ENCODE results near the gene PRELID2. TPM values are rescaled to one million over a fixed set of nuclear protein-coding genes. Genes with fewer than 3 reads are reported as not detected.
"Not testable (repeated sequence)": the region's sequence is repeated elsewhere in the genome, so short reads cannot be mapped to it uniquely, and the experiment has no call there.

The PRELID2 gene
- total RNA-seq, 2 donors from 2014 or later: 13.9 to 37.6 TPM

- DNase-seq (ENCODE audit: low spot score): no peak
- no peak for TF ChIP-seq CTCF (IDR thresholded peaks at IDR 0.05)
- Histone ChIP-seq H3K4me1 (no peaks in the 10 kb centered on the region), H3K9me3 (no peaks in the 10 kb centered on the region), H3K36me3 (no peaks in the 10 kb centered on the region), H3K27me3 (no peaks in the 10 kb centered on the region), H3K27ac (no peak overlapping the region), H3K4me3 (no peak overlapping the region)
These were observed 32.7 kb upstream of the PRELID2 start for GRCh38 chr5:145867806-145868205.

GRCh38 chr5:145864432-145864831 lies 29.3 kb upstream of the PRELID2 start:
- not testable (repeated sequence) for H3K27me3 ChIP-seq; H3K36me3 ChIP-seq; H3K4me1 ChIP-seq; DNase-seq (ENCODE audit: low spot score); H3K27ac ChIP-seq; H3K4me3 ChIP-seq; H3K9me3 ChIP-seq

GRCh38 chr5:145863003-145863402 lies 27.9 kb upstream of the PRELID2 start:
- Histone ChIP-seq H3K4me1 (peaks cover 0 to 10% of the 10 kb centered on the region in 2 donors), H3K4me3 (no peak overlapping the region), H3K27ac (no peak overlapping the region), H3K9me3 (no peaks in the 10 kb centered on the region), H3K27me3 (no peaks in the 10 kb centered on the region), H3K36me3 (no peaks in the 10 kb centered on the region)
- TF ChIP-seq CTCF (IDR thresholded peaks at IDR 0.05): no peak
- no peak for DNase-seq (ENCODE audit: low spot score)

GRCh38 chr5:145859897-145860296 lies 24.8 kb upstream of the PRELID2 start:
- peak overlapping the region in 1 of 2 donors; percentile 79 for H3K27ac ChIP-seq
- no peak for TF ChIP-seq CTCF (IDR thresholded peaks at IDR 0.05)
- DNase-seq (ENCODE audit: low spot score): no peak
- no peaks in the 10 kb centered on the region for H3K36me3 ChIP-seq
- no peaks in the 10 kb centered on the region for H3K27me3 ChIP-seq
- H3K9me3 ChIP-seq: no peaks in the 10 kb centered on the region
- H3K4me1 ChIP-seq: peaks cover 0 to 26% of the 10 kb centered on the region in 2 donors
- H3K4me3 ChIP-seq: no peak overlapping the region

- Histone ChIP-seq H3K36me3 (no peaks in the 10 kb centered on the region), H3K9me3 (no peaks in the 10 kb centered on the region), H3K4me3 (no peak overlapping the region), H3K27me3 (no peaks in the 10 kb centered on the region), H3K27ac (peak overlapping the region; percentile 19 to 79), H3K4me1 (peaks cover 0 to 26% of the 10 kb centered on the region in 2 donors)
- no peak for DNase-seq (ENCODE audit: low spot score)
- no peak for TF ChIP-seq CTCF (IDR thresholded peaks at IDR 0.05)
These were observed 24.3 kb upstream of the PRELID2 start for GRCh38 chr5:145859453-145859852.

- Histone ChIP-seq H3K4me1 (peaks cover 0 to 26% of the 10 kb centered on the region in 2 donors), H3K36me3 (no peaks in the 10 kb centered on the region), H3K4me3 (no peak overlapping the region), H3K9me3 (no peaks in the 10 kb centered on the region), H3K27me3 (no peaks in the 10 kb centered on the region), H3K27ac (peak overlapping the region; percentile 19 to 79)
- no peak for DNase-seq (ENCODE audit: low spot score)
- no peak for TF ChIP-seq CTCF (IDR thresholded peaks at IDR 0.05)
These were observed 23.8 kb upstream of the PRELID2 start for GRCh38 chr5:145858959-145859358.

All from right atrium auricular region (tissue), 2 donors.